Choroid plexus epithelial cell (primary cell): Measurements from ENCODE around the gene TEX13B.

Experiments used
- DNase-seq: peaks from one replicate; pipeline ENCODE4 v3.0.0-alpha.2; 2010; ENCODE audit warnings: low read depth
- H3K4me3 ChIP-seq: 2 replicates; pipeline ENCODE4 v1.5.1; 2011; ENCODE audit warnings: low read depth, mild to moderate bottlenecking, control low read depth, low read length, moderate library complexity
- TF ChIP-seq, protein P1 (sequence below): conservative IDR thresholded peaks from 2 replicates; pipeline ENCODE4 v1.5.1; 2011; ENCODE audit warnings: low read depth, mild to moderate bottlenecking, control low read depth, inconsistent platforms, low read length, moderate library complexity

The TEX13B gene, protein sequence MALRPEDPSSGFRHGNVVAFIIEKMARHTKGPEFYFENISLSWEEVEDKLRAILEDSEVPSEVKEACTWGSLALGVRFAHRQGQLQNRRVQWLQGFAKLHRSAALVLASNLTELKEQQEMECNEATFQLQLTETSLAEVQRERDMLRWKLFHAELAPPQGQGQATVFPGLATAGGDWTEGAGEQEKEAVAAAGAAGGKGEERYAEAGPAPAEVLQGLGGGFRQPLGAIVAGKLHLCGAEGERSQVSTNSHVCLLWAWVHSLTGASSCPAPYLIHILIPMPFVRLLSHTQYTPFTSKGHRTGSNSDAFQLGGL

DNA sequence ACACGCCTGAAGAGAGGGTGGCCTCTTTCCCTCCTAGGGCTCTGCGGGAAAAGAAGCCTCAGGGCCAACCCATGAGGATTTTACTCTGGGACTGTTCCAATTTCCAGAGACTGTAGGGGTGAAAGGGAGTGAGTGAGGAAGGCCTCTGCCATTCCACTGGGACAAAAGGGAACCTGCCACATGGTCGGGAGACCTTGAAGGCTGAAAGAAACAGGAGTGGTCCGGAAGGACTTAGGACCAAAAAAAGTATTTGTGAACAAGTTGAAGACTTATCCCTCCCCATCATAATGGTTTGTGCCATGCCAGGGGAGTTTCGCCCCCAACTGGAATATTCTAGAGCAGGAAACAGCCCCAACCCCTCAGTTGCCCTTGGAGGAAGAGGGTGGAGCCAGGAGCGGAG is at the start of gene TEX13B:
TSS of gene TEX13B (minus strand) at position 15 of the 400 bp plus-strand sequence. CDS start 243 bp downstream, outside the sequence.
- no peak for DNase-seq
- TF ChIP-seq, protein P1, sequence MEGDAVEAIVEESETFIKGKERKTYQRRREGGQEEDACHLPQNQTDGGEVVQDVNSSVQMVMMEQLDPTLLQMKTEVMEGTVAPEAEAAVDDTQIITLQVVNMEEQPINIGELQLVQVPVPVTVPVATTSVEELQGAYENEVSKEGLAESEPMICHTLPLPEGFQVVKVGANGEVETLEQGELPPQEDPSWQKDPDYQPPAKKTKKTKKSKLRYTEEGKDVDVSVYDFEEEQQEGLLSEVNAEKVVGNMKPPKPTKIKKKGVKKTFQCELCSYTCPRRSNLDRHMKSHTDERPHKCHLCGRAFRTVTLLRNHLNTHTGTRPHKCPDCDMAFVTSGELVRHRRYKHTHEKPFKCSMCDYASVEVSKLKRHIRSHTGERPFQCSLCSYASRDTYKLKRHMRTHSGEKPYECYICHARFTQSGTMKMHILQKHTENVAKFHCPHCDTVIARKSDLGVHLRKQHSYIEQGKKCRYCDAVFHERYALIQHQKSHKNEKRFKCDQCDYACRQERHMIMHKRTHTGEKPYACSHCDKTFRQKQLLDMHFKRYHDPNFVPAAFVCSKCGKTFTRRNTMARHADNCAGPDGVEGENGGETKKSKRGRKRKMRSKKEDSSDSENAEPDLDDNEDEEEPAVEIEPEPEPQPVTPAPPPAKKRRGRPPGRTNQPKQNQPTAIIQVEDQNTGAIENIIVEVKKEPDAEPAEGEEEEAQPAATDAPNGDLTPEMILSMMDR, result no peak

DNA sequence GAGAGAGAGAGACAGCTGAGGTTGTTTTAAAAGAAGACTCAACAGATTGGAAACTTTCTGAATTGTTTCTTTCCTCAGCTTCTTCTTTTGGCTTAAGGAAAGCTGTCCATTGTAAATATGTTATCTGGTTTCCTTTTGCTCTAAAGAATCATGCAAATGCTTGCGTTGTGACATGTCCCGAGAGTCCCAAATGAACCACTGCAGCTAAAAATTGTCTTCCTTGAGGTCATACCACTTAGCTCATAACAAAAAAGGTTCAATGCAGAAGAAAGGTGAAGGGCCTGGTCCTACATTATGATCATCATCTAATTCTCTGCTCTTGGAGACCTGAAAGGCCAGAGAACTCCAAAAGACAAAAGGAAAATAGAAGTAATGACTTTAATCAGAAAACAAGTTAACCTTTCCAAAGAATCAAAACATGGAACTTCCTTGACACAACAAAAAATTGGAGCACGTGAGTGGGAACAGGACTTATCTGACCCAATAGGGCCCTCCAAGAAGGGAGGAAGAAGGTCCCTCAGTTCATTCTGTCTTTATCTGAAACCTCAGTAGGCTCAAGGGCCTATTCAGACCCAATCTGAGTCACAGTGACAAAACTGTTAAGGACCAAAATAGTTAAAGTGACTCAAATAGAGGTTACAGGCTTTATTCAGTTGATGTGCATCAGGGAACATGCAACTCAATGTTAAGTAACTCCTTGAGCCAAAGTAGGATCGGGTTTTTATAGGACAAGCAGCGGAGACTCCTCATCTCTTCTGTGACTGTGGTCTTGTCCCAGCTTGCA is 48.0 kb upstream of the TEX13B start:
- DNase-seq, result no peak
- TF ChIP-seq, protein P1, result no peak
- no peak overlapping the region for H3K4me3 ChIP-seq

More for the DNA sequence above, at the start of gene TEX13B:
- no peak within 1 kb of the TSS for H3K4me3 ChIP-seq

DNA sequence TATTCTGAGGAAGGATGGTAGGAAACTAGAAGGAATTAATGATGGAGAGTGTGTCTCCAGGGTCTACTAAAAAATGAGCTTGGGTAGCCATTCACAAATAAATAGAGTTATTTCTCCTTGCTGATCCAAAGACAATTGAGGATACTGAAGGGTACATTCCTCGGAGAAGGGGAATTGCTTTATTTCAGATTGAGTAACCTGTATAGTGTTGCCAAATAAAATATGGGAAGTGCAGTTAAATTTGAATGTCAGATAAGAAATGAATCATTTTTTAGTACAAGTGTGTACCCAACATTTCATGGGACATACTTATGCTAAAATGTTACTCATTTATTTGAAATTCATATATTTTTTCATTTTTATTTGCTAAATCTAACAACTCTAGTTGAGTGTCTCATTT is 46.7 kb upstream of the TEX13B start:
- TF ChIP-seq, protein P1, result no peak
- no peak overlapping the region for H3K4me3 ChIP-seq
- DNase-seq, result no peak

DNA sequence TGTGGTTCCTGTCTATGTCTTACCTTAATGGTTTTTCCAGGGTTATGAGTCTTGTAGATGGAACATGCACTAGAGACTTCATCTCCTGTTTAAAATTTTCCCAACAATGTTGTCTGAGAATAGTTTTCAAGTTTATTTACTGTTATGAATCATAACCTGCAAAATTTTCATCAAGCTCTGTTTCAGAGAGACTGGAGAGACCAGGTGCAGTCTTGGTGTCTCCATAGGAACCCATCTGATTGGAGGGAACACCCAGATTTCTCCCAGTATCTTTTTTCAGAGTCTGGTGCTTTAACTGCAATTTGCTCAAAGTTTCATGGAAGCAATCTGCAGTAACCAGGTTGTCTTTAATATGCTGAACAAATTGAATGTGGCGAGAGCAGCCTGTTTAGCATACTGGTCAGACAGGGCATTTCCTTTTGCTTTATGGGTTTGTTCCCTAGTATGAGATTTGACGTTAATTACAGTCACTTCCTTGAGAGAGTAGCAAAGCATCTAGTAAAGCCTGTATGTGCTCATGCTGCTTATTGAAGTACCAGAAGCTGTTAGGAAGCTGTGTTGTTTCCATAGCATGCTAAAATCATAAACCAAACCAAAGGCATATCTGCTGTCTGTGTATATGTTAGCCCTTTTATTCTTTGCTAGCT is 43.9 kb upstream of the TEX13B start:
- DNase-seq, result no peak
- TF ChIP-seq, protein P1, result no peak
- no peak overlapping the region for H3K4me3 ChIP-seq

DNA sequence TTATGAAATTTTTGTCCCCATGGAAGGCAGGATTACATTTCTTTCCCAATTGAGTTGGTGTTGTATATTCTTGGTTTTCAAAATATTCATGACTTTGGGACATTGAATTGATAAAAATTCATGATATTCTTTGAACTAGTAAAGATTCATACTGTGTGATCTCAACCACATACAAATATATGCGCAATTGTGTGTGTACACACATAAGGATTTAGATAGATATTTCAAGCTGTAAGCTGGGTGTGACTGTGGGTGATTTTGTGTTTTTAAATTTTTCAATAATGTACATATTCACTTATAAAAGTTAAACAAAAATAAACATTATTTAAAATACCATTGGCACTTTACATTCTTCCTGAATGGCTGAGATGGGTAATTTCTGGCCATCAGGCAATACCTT is 43.2 kb upstream of the TEX13B start:
- no peak overlapping the region for H3K4me3 ChIP-seq
- DNase-seq, result no peak
- TF ChIP-seq, protein P1, result no peak

DNA sequence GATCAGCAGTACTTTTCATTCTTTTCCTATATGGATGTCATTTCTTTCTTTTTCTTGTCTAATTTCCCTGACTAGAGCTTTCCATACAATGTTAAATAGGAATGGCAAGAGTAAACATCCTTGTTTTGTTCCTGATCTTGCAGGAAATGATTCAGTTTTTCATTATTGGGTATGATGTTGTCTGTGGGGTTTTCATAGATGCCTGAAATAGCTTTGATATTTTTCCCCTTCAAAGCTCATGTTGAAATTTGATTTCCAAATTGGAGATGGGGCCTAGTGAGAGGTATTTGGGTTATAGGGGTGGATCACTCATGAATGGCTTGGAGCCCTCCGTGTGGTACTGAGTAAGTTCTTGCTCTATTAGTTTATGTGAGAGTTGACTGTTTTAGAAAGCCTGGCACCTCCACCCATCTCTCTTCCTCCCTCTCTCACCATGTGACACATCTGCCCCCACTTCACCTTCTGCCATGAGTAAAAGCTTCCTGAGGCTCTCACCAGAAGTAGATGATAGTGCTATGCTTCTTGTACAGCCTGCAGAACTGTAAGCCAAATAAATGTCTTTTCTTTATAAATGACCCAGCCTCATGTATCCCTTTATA is 40.4 kb upstream of the TEX13B start:
- no peak overlapping the region for H3K4me3 ChIP-seq
- TF ChIP-seq, protein P1, result no peak
- DNase-seq, result peak; percentile 13
